Right hindlimb (tissue), 1 donor: ENCODE results near the gene MON2.

ENCODE experiments used
- DNase-seq: peaks from one replicate; pipeline ENCODE4 v3.0.0-alpha.2; 2018

Gene MON2

GRCh38 chr12:62621101-62621638, 154.5 kb downstream of the MON2 start:
- no peak for DNase-seq

- no peak for DNase-seq
These were observed 155.6 kb downstream of the MON2 start for GRCh38 chr12:62622177-62622576.

DNA sequence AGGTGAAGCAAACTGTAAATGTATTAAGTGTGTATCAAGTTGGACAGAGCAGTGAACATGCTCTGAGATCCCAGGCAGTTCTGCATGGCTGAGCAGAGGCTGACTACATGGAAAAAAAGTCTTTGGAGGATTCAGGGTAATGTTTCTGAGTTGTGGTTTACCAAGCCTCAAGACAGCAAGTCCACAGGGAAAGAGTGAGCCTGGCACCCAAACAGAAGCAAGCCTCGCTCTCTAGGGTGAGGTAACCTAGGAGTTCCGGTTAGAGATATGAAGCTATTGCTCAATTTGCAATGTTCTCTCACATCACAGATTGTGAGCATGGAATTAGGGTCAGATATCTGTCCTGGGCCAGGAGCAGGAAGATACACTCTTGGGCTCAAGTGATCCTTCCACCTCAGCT, 158.6 kb downstream of the MON2 start:
- no peak for DNase-seq

- DNase-seq = no peak
These were observed 160.6 kb downstream of the MON2 start for GRCh38 chr12:62627181-62627580.

- DNase-seq = no peak
These were observed 162.8 kb downstream of the MON2 start for GRCh38 chr12:62629413-62629812.

- DNase-seq = no peak
These were observed 163.5 kb downstream of the MON2 start for GRCh38 chr12:62629971-62630739.

DNA sequence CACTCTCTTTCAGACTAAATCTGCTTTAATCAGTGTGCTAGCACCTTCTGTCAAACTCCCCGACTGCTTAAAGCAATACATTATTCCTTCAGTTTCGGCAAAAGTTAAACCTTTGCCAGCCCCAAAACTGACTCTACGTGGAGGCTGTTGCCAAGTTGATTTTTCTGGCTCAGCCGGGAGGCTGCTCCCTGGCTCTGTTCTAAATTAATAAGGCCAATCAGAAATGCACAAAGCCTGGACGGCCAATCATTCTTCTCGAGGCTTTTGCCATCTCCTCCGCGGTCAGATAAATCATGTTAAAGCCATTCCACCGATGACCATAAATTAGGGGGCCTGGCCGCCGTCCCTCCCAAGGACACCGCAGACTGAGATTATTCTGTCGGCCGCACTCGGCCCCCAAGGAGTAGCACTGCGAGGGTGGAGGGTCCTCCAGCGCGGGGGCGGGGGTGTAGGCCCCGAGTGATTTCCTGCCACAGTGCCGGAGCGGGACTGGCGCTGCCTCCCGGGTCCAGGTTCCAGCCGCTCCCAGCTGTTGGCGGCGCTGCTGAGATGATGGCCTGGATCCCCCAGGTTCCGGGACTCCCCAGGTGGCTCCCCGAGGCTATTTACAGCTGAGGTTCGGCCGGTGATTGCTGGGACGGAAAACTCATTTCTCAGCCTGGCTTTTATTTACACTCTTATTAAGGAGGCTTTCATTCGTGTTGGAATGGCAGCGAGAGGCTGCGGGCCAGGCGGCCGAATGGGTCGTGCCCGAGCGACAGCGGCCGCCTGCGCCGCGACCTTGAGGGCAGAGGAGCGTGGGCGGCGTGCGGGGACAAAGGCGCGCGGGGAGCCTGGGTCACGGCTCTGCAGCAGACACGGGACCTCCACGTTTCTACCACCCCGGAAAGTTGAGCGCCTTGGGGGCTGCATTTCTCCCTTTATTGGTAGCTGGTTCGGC, 165.1 kb downstream of the MON2 start:
- peak; percentile 87 for DNase-seq

DNA sequence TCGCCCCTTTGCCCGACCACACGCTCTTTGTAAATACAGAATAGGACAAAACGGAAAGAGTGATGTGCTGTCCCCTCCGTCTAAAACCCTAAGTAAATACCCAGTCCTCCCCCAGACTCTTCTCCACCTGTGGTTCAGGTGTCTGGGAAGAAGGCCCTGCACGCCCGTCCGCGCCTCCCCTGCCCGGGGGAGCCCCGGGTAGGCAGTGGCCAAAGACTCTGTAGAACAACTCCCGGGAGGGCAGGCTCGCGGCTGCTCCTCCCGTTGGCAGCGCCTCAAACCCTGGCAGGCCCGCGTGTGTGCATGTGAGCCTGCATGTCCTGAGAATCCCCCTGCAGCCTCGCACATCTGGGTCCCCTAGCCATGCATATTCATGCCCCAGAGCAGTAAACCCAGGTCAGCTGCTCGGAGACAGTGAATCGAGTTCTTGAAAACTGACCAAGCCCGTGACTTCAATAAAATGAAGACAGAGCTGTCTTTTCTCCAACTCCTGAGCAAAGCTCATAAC, 165.8 kb downstream of the MON2 start:
- peak; percentile 85 for DNase-seq

- no peak for DNase-seq
These were observed 169.0 kb downstream of the MON2 start for GRCh38 chr12:62635649-62636048.

DNA sequence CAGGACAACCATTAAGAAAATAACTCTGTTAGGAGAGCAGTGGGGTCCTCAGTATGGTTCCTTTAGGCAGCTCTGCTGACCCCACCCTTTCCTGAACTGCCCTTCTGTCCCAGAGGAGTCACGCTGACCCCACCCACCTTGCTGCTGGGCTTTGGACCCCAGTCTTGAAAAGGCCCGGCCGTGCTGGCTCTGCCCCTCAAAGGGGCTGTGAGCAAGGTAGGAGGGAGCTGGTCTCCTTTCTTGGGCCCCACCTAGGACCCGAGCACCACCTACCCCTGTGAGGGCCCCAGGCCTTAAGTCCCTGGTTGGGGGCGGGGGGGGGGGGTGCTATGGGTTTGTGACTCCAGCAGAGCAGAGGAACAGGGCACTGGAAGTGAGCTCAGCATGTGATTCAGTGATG, 171.1 kb downstream of the MON2 start:
- DNase-seq = no peak

DNA sequence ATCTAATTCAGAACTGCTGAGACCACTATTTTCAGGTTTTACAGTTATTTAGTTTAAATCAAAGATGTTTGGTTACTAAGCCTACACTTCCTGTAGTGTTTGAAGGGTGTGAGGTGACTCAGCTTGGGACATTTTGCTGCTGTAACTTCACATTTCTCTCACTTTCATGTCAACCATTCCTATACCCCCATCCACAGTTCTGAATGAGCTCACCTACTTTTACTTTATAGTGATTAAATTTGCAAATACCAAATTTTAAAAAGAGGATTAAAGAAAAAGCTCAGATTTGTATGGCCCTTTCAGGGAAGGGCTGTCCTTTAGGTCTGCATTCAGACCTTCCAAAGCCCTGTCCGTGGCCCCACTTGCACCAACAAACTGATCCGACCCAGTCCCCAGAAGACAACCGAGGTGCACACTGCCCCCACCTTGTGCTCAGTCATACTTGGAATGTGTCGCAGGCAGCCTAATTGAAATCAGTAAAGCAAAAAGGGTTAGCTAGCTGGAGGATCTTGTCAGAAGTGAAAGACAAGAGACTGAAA, 174.4 kb downstream of the MON2 start:
- DNase-seq = no peak

DNA sequence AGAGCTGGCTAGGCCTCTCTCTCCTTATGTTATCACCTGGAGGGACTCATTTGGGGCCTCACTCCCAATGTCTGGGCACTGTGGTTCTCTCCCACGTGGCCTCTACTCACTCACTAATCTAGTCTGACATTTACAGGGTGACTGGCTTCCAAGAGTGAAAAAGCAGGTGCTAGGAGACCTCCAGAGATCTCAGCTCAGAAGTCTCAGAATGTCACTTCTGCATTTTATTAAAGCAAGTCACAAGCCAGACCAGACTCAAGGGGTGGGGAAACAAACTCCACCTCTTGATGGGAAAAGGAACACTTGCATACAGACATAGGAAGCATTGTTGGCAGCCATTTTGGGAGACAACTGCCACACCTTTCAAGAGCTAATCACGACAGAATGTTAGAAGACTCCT, 175.9 kb downstream of the MON2 start:
- DNase-seq = no peak

DNA sequence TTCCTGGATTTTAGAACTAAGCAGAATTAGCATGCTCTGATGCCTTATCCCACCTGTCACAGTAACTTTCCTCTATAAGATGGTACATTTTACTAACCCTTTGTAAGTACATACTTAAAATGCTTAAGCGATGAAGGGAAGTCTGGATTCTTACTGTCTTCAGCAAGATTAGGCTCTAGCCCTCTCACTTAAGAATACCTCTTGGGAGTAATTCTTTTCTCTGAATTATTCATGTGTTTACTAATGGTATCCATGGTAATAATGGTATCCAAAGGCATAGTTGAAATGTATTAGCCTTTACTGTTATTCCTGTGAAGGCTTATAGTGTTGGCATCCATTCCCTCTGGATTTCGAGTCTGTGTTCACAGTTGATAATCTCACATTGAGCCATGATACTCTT, 176.9 kb downstream of the MON2 start:
- DNase-seq = no peak

- no peak for DNase-seq
These were observed 179.9 kb downstream of the MON2 start for GRCh38 chr12:62646566-62646965.

DNA sequence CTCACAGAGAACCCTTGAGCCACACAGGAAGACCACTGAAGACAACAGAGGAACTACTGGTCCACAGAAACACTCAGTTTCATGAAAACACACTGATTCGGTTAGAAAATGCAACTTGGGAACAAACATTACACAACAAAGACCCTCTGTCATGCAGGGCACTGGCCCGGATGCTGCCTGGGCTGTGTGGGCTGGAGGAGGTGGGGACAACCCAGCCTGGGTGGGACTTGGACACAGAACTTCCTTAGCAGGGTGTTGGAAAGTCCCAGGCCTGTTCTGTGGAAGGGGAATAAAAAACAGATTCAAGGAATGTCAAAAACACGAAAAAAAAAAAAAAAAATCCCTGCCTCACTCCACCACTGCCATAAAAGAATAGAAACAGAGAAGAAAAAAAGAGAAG, 181.0 kb downstream of the MON2 start:
- no peak for DNase-seq

DNA sequence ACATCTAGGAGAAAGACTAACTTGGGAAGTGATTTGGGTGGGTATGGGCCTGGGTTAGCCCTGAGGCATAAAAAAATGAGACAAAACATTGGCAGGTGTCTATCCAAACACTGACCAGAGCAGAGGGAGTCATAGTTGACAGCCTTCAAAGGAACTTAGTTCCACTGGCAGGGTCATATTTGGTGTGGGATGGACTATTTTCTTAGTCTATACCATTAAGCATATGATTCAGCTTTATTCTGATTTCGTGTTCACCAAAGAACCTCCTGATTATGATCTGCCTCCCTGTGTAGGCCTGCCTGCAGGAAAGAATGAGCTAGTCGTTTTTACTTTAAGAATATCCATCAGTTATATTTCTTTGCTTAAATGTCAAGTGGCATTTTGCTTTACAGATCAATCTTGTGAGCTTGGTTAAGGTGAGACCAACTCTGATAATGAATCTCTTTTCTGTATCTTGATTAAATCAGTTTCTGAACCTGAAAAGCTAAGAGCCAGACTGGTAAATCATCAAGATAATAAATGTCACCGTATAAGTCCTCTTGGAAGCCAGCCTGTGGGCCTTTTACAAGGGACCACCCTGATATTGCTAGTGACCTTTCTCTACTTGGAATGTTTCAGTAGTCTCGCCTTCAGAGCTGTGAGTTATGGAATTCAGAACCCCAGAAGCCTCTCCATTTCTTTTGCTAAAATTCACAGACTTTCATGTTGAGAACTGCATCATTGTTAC, 182.9 kb downstream of the MON2 start:
- DNase-seq = no peak
